B cell (primary cell): ENCODE data around the gene AP5S1. TPM values are rescaled to one million over a fixed set of nuclear protein-coding genes. Genes with fewer than 3 reads are reported as not detected.

Source experiments
- ATAC-seq: fragments of 200-7000 bp; cut with Tn5 transposase; one replicate; pipeline ENCODE4 v1.10.0; 2021; ENCODE audit warnings: low read depth, mild to moderate bottlenecking, moderate number of reproducible peaks, moderate library complexity
- CTCF ChIA-PET: fragments of 350-600 bp; sonication (Branson Sonifier 250); formaldehyde crosslinking; loops from one replicate; lab custom pipeline; 2021; ENCODE audit warnings: antibody characterized with exemption, inconsistent platforms; lab: Charles Lee
- POLR2A ChIA-PET: fragments of 350-600 bp; sonication (Branson Sonifier 250); formaldehyde crosslinking; loops from one replicate; lab custom pipeline; 2021; ENCODE audit warnings: antibody characterized with exemption; lab: Charles Lee
- DNase-seq: peaks from one replicate; pipeline ENCODE4 v3.0.0; 2013
- H2AFZ ChIP-seq: 2 replicates; pipeline ENCODE4 v1.6.1; 2012; ENCODE audit warnings: mild to moderate bottlenecking, low read depth, low read length; ENCODE audit not compliant: insufficient read depth, poor library complexity, severe bottlenecking
- H3K27ac ChIP-seq, 2 donors: 1 replicate in 1 of 2; 2 replicates in 1 of 2; pipeline ENCODE4 v1.5.1; 2012 to 2013; ENCODE audit warnings: low read length in 2 of 2, mild to moderate bottlenecking in 2 of 2, moderate library complexity in 1 of 2
- H3K27me3 ChIP-seq, 4 experiments: fragments of 200-600 bp in 1 of 4; sonication (generic) in 1 of 4; replicated peaks in 1 of 4; 1 replicate in 2 of 4; 2 replicates in 2 of 4; pipeline versions ENCODE4 v1.6.1 to v1.7.0; 2013 to 2016; ENCODE audit warnings: low read length in 3 of 4, mild to moderate bottlenecking in 2 of 4, mixed read lengths in 1 of 4, moderate library complexity in 1 of 4; ENCODE audit not compliant: insufficient read depth in 4 of 4, control insufficient read depth in 3 of 4; ENCODE audit errors: control extremely low read depth in 1 of 4
- H3K36me3 ChIP-seq, 2 experiments: replicated peaks in 1 of 2; 1 replicate in 1 of 2; 2 replicates in 1 of 2; pipeline versions ENCODE4 v1.6.1 to v1.7.1; 2013; ENCODE audit warnings: low read length in 1 of 2; ENCODE audit not compliant: insufficient read depth in 2 of 2, control insufficient read depth in 1 of 2; ENCODE audit errors: control extremely low read depth in 1 of 2, extremely low read depth in 1 of 2
- H3K4me1 ChIP-seq, 2 donors: fragments of 200-600 bp in 1 of 2; sonication (generic) in 1 of 2; 1 replicate in 1 of 2; 2 replicates in 1 of 2; pipeline versions ENCODE4 v1.5.1 to v1.6.1; 2013 to 2017; ENCODE audit warnings: low read length in 2 of 2; ENCODE audit not compliant: control insufficient read depth in 2 of 2, insufficient read depth in 2 of 2
- H3K4me2 ChIP-seq: replicated peaks from 2 replicates; pipeline ENCODE3; 2012; ENCODE audit warnings: mild to moderate bottlenecking, low read depth, low read length; ENCODE audit not compliant: poor library complexity, severe bottlenecking
- H3K4me3 ChIP-seq, 5 experiments: fragments of 200-600 bp in 1 of 5; sonication (generic) in 1 of 5; 1 replicate in 3 of 5; 2 replicates in 2 of 5; pipeline versions ENCODE4 v1.5.1 to v1.7.0; 2011 to 2016; ENCODE audit warnings: low read length in 4 of 5, mild to moderate bottlenecking in 4 of 5, low read depth in 2 of 5, control low read depth in 1 of 5, moderate library complexity in 1 of 5; ENCODE audit not compliant: insufficient read depth in 1 of 5; ENCODE audit errors: control extremely low read depth in 1 of 5, extremely low read depth in 1 of 5
- H3K79me2 ChIP-seq: fragments of 200-600 bp; sonication (generic); one replicate; pipeline ENCODE4 v1.6.0; 2016; ENCODE audit warnings: low read length; ENCODE audit not compliant: control insufficient read depth, insufficient read depth
- H3K9ac ChIP-seq: fragments of 200-600 bp; sonication (generic); 2 replicates; pipeline ENCODE4 v1.6.1; 2017; ENCODE audit warnings: mild to moderate bottlenecking, low read length, moderate library complexity
- H3K9me3 ChIP-seq, 3 donors: one replicate each; pipeline versions ENCODE4 v1.6.1 to v1.7.1; 2013; ENCODE audit warnings: low read length in 2 of 3; ENCODE audit not compliant: control insufficient read depth in 2 of 3, insufficient read depth in 1 of 3; ENCODE audit errors: control extremely low read depth in 1 of 3
- H4K20me1 ChIP-seq: 2 replicates; pipeline ENCODE4 v1.6.0; 2012; ENCODE audit warnings: mild to moderate bottlenecking, low read length; ENCODE audit not compliant: insufficient read depth, control insufficient read depth, poor library complexity, severe bottlenecking
- H3K27ac Mint-ChIP-seq: one replicate; pipeline ENCODE4 v1.8.0; 2021; ENCODE audit warnings: mixed read lengths
- H3K27me3 Mint-ChIP-seq: one replicate; pipeline ENCODE4 v1.8.0; 2021; ENCODE audit warnings: mixed read lengths
- H3K4me1 Mint-ChIP-seq: one replicate; pipeline ENCODE4 v1.8.0; 2021; ENCODE audit warnings: mixed read lengths
- H3K4me3 Mint-ChIP-seq: one replicate; pipeline ENCODE4 v1.8.0; 2021; ENCODE audit warnings: mixed read lengths
- H3K9me3 Mint-ChIP-seq: one replicate; pipeline ENCODE4 v1.8.0; 2022; ENCODE audit warnings: mixed read lengths; ENCODE audit not compliant: insufficient read depth
- EZH2 ChIP-seq: IDR thresholded peaks from 2 replicates; pipeline ENCODE4 v1.6.1; 2012; ENCODE audit warnings: borderline replicate concordance, low read depth, mild to moderate bottlenecking, moderate library complexity, low read length; ENCODE audit not compliant: insufficient read depth, poor library complexity, severe bottlenecking
- WGBS: methylation state at CpG from one replicate; pipeline ENCODE4 v1.1.5; 2013; ENCODE audit warnings: missing lambda C conversion rate; ENCODE audit not compliant: insufficient coverage; 5-methylcytosine and 5-hydroxymethylcytosine counted together
- intact Hi-C: fragments of 100-400 bp; cut with micrococcal nuclease; formaldehyde crosslinking; loops from one replicate; pipeline ENCODE4 v1.10.0; 2022
- polyA plus RNA-seq: library from polyadenylated mRNA; depleted of rRNA; stranded (reverse); fragments of >200 nt; gene quantifications from 2 replicates; pipeline ENCODE4 v1.2.3, GENCODE V29; 2012
- total RNA-seq, 2 donors: library from RNA; stranded (reverse); fragments of 120-200 nt in 1 of 2; gene quantifications; 1 replicate in 1 of 2; 2 replicates in 1 of 2; pipeline versions ENCODE4 v1.2.3 to v1.2.4, GENCODE V29; 2013 to 2022
- TF ChIP-seq, protein P1 (sequence below): fragments of 200-600 bp; IDR thresholded peaks from one replicate; pipeline ENCODE4 v1.8.0; 2022; ENCODE audit warnings: antibody characterized with exemption, mild to moderate bottlenecking

Gene AP5S1
- total and polyA plus RNA-seq, 2 donors (not counting 1 experiment from before 2014, with no cell fraction given) = 9.2 to 12.6 TPM

DNA sequence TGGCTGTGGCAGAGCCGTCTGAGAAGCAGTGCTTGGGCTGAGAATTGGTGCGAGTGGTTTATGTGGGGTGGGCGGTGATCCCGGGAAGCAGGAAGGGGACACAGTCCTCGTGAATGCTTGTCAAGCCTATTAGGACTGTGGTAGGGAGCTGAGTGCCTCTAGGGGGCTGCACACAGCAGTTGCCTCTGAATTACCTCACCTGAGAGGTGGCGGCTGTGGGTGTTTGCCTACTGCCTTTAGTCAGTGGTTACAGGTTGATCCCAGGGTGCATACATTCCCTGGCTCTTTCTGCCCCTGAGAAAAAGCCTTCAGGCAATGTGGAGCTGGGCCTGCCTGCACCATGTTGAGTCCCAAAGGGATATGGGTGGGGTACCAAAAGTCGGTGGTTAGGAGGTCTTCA, 5.2 kb downstream of the AP5S1 start:
- WGBS = 95% methylated on average over 6 of the region's 7 CpGs
- Histone ChIP-seq H3K36me3 (peaks cover 3 to 26% of the 10 kb centered on the region in 2 experiments), H3K4me2 (no peak overlapping the region), H3K4me3 (no peak overlapping the region), H2AFZ (no peak overlapping the region), H4K20me1 (no peaks in the 10 kb centered on the region), H3K27me3 (no peaks in the 10 kb centered on the region), H3K79me2 (peaks cover 13% of the 10 kb centered on the region), H3K9ac (no peak overlapping the region), H3K4me1 (peaks cover 6 to 20% of the 10 kb centered on the region in 2 donors), H3K27ac (no peak overlapping the region), H3K9me3 (no peaks in the 10 kb centered on the region)
- DNase-seq (no peak), ATAC-seq (no peak)
- no peaks in the 10 kb centered on the region for H3K27me3 Mint-ChIP-seq
- H3K4me3 Mint-ChIP-seq = no peak overlapping the region
- no peak for TF ChIP-seq EZH2
- no peaks in the 10 kb centered on the region for H3K9me3 Mint-ChIP-seq
- peaks cover 20% of the 10 kb centered on the region for H3K4me1 Mint-ChIP-seq
- intact Hi-C loops = no loop called here
- CTCF ChIA-PET = interaction anchor here (0.6 to 1.5 kb wide), 3 partner anchors 14 to 58 kb away, joined by 3 read pairs; partner anchors contain the start of genes ADISSP and CENPB
- POLR2A ChIA-PET = interaction anchor here (0.6 kb wide), 1 partner anchor 39 kb away, joined by 3 read pairs; no protein-coding TSS in a partner anchor
- H3K27ac Mint-ChIP-seq = no peak overlapping the region

DNA sequence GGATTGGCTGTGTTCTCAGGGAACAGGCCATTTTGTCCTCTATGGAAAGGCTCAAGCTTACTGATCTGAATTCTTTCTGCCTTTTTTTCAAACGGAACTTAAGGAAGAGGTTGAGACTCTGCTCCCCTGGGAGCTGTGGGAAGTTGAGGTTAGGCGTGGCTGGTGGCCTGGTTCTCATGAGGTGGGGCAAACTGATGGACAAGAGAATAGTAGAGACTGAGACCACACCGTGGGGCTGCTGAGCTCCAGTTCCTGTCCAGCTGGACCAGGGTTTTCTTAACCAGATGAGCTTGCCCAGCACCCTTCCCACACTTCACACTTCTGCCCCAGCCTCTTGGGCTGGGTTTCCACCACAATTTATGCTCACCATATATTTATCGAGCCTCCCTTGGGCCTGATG, 6.1 kb downstream of the AP5S1 start:
- peaks cover 1 to 14% of the 10 kb centered on the region in 2 donors for H3K4me1 ChIP-seq
- H3K9ac ChIP-seq = no peak overlapping the region
- TF ChIP-seq, protein P1, sequence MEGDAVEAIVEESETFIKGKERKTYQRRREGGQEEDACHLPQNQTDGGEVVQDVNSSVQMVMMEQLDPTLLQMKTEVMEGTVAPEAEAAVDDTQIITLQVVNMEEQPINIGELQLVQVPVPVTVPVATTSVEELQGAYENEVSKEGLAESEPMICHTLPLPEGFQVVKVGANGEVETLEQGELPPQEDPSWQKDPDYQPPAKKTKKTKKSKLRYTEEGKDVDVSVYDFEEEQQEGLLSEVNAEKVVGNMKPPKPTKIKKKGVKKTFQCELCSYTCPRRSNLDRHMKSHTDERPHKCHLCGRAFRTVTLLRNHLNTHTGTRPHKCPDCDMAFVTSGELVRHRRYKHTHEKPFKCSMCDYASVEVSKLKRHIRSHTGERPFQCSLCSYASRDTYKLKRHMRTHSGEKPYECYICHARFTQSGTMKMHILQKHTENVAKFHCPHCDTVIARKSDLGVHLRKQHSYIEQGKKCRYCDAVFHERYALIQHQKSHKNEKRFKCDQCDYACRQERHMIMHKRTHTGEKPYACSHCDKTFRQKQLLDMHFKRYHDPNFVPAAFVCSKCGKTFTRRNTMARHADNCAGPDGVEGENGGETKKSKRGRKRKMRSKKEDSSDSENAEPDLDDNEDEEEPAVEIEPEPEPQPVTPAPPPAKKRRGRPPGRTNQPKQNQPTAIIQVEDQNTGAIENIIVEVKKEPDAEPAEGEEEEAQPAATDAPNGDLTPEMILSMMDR = no peak
- TF ChIP-seq EZH2 = no peak
- ATAC-seq (no peak), DNase-seq (no peak)
- Mint-ChIP-seq H3K27ac (peak overlapping the region; percentile 50), H3K4me1 (peaks cover 15% of the 10 kb centered on the region), H3K9me3 (no peaks in the 10 kb centered on the region), H3K4me3 (no peak overlapping the region), H3K27me3 (no peaks in the 10 kb centered on the region)
- H2AFZ ChIP-seq = no peak overlapping the region
- H3K27ac ChIP-seq = no peak overlapping the region
- H3K79me2 ChIP-seq = peaks cover 13% of the 10 kb centered on the region
- H3K9me3 ChIP-seq = no peaks in the 10 kb centered on the region
- no peaks in the 10 kb centered on the region for H4K20me1 ChIP-seq
- peaks cover 3 to 26% of the 10 kb centered on the region in 2 experiments for H3K36me3 ChIP-seq
- H3K27me3 ChIP-seq = no peaks in the 10 kb centered on the region
- H3K4me2 ChIP-seq = no peak overlapping the region
- WGBS = 29% methylated on average over 3 of the region's 4 CpGs
- CTCF ChIA-PET = interaction anchor here (0.6 to 1.5 kb wide), 2 partner anchors 56 to 59 kb away, joined by 3 read pairs; partner anchors contain the start of gene ADISSP
- POLR2A ChIA-PET = no interaction called here
- H3K4me3 ChIP-seq = no peak overlapping the region
- intact Hi-C loops = no loop called here
